HG02571 (cell line): ENCODE results near the gene ANKS1B.
"Not testable (repeated sequence)": the region's sequence is repeated elsewhere in the genome, so short reads cannot be mapped to it uniquely, and the experiment has no call there.

Experiments
- ATAC-seq: cut with Tn5 transposase; IDR thresholded peaks from one replicate; pipeline ENCODE4 v1.9.1; 2021; ENCODE audit warnings: mild to moderate bottlenecking, moderate library complexity; ENCODE audit not compliant: unreplicated experiment

The ANKS1B gene

DNA sequence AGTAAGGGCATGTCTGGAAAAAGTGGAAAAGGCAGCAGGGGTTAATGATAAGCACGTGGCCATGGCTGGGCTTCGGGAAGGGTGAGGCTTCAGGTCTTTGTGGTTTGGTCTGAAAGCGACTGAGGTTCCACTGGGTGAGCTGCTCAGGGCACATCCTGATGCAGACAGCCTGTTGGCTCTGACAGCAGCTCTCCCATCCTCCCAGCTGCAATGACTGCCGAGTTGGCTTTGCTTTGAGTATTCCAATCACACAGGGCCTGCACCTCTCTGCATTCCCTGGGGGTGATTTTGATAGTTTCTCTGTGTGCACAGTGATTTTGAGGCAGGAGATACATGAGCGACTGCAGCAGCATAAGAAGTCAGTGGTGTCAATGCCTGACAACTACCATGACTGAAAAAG is 948.9 kb downstream of the ANKS1B start:
- no peak for ATAC-seq

DNA sequence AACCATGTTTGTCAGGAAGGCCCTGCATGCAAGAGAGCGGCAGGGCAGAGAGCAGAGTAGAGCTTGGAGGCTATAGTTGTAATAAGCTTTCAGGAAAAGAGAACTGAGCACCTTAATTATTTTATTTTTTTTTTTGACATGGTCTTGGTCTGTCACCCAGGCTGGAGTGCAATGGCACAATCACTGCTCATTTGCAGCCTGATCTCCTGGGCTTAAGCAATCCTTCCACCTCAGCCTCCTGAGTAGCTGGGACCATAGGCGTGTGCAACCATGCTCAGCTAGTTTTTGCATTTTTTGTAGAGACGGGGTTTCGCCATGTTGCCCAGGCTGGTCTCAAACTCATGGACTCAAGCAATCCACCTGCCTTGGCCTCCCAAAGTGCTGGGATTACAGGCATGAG is 950.5 kb downstream of the ANKS1B start:
- ATAC-seq, result not testable (repeated sequence)

GRCh38 chr12:99029511-99030271 is 955.0 kb downstream of the ANKS1B start:
- no peak for ATAC-seq

- no peak for ATAC-seq
Measured at GRCh38 chr12:99027461-99027860, 957.3 kb downstream of the ANKS1B start.

DNA sequence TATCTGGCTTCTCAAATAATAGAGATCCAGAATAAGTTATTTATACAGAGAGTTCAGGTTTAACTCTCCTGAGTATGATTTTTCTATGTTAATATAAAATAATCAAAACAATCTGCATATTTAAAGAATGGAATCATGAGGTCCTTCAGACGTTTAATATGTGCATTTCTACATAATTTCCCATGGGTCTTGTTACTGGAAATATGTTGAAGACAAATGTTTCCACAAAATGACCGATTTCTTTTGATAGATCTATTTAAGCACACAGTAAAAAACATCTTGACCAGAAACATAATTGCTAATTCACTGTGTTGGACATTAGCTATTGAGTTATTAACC is 957.7 kb downstream of the ANKS1B start:
- ATAC-seq, result no peak

- no peak for ATAC-seq
Measured at GRCh38 chr12:99026332-99027054, 958.2 kb downstream of the ANKS1B start.

DNA sequence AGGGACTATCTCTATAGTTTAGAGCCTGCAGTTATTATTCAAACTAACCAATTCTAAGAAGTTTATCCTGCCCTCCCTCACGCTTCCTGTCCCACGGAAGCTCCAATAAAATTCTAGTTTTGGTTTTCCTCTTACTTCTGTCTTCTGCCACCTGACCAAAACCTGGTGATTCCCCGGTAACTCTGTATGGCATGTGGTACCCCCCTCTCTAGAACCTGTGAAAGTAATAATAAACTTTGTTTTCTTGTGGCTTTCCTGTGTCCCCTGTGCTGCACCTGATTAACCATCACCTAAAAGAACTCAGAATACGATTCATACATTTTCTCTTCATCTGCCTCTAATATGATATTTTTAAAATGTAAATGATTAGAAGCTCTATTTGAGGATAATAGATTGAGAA is 959.9 kb downstream of the ANKS1B start:
- no peak for ATAC-seq

GRCh38 chr12:99024191-99024590 is 960.5 kb downstream of the ANKS1B start:
- no peak for ATAC-seq

- ATAC-seq, result no peak
Measured at GRCh38 chr12:99020871-99021270, 963.9 kb downstream of the ANKS1B start.

DNA sequence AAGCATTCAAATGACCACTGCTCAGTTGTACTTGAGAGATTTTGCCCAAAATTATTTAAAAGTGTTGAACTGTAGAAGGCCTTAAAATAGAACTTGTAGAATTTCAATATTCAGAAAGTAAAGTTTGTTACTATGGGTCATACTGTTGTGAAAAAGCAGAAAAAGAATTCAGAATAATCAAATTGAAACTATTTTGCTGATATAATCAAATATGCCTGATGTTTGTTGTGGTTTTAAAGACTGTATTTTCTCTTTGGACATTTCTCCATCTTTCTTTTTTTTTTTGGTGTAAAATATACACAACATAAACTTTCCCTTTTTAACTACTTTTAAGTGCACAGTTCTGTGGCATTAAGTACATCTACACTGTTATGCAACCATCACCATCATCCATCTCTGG is 964.9 kb downstream of the ANKS1B start:
- no peak for ATAC-seq

DNA sequence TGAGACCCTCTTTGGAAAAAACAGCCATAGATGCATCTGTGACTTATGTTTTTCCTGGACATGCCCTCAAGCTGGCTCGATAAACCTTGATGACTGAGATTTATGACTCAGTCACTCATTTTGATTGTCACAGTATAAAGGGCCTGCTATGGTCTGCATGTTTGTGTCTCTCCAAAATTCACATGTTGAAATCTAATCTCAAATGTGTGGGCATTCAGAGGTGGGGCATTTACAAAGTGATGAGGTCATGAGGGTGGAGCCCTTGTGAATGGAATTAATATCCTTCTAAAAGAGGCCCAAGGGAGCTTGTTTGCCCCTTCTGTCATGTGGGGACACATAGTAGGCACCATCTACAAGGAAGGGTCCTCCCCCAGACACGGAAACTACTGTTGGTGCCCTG is 966.8 kb downstream of the ANKS1B start:
- no peak for ATAC-seq

- ATAC-seq, result no peak
Measured at GRCh38 chr12:99009654-99010296, 975.0 kb downstream of the ANKS1B start.

GRCh38 chr12:99005601-99006000 is 979.1 kb downstream of the ANKS1B start:
- ATAC-seq, result no peak

DNA sequence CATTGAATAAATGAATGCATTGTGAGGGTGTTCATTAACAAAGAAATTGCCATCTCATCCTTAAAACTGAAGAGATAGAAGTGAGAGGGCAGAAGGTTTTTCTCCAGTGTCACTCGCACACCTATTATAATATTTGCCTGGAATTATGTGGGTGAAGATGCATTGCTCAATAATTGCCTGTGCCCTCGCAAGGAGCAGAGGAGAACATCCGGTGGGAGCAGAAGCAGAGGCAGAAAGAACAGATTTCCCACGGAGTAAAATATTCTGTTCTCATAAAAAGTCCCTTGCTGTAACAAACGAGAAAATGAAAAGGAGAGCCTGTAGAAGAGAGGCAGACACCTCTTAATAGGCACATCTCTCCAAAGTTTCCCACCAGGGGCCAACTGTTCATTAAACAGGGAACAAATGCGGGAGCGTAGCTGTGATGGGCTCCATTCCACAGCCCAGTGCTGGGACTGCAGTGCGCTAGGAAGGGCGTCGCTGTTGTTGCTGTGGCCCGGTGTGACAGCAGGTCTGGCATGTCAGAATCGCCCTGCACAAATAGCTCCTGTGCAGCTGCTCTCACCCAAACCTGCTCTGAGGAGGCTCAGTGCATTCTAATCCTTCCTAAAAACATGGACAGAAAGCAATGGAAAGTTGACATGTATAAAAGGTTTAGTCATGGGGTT is 979.8 kb downstream of the ANKS1B start:
- ATAC-seq, result no peak

DNA sequence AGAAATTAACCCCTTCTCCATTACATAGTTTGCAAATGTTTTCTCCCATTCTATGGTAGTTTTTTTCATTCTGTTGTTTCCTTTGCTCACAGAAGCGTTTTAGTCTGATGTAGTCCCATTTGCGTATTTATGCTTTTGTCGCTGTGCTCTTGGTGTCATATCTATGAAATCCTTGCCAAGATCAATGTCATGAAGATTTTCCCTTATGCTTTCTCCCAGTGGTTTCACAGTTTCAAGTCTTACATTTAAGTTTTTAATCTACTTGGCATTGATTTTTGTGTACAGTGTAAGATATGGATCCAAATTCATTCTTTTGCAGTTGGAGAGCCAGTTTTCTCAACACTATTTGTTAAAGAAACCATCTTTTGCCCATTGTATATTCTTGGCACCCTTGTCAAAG is 982.0 kb downstream of the ANKS1B start:
- no peak for ATAC-seq

DNA sequence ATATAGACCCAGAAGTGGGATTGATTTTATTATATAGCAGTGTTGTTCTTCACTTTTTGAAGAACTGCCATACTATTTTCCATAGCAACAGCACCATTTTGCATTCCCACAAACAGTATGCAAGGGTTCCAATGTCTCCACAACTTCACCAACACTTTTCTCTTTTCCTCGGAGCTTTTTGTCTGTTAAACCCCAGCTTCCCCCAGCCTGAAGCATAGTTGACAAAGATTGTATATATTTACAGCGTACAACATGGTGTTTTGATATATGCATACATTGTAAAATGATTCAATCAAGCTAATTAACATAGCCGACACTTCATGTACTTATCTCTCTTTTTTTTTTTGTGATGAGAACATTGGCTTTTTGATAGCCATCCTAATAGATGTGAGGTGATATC is 982.6 kb downstream of the ANKS1B start:
- no peak for ATAC-seq

DNA sequence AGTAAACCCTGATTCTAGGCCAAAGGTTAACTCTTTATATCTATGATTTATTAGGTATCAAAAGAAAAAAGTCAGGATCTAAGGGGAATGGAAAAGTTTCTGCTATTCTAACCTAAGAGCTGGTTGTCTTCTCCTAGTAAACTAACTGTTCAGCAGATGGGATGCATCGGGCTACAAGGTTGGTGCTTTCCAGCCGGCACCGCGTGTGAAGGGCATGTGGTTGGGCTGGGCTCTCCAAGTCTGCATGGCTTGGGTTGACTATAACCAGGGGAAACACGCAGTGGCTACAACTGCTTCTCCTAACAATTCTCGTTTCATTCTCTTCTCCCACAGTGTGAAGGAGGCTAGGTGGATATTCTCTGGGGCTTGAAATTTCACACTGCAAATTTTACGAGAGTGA is 985.2 kb downstream of the ANKS1B start:
- no peak for ATAC-seq

DNA sequence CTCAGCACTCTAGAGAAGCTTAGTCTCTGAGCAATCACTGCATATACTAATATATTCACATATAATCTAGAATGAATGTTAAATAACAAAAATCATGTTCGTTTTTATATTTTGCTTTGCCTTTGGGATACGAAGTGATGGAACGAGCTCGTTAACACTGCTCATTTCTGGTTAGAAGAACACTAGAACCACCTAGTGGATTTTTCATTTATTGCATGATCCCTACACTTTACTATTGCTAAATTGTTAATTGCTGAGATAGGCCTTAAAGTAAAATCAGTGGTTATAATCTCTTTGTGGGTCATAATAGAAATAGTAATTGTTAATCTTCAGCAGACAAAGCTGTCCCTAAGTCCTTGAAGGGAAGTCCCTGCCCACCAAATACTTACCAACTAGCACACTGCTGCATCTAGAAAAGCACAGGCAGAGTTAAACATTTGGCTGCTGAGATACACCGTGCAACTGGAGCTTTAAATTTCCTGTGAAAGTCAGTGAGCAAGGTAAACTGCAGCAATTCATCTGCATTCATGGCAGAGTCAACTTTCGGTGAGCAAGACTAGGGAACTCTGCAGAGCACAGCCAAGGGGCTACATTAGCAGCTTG is 985.9 kb downstream of the ANKS1B start:
- peak; percentile 71 for ATAC-seq

- ATAC-seq, result no peak
Measured at GRCh38 chr12:98997899-98998298, 986.8 kb downstream of the ANKS1B start.

DNA sequence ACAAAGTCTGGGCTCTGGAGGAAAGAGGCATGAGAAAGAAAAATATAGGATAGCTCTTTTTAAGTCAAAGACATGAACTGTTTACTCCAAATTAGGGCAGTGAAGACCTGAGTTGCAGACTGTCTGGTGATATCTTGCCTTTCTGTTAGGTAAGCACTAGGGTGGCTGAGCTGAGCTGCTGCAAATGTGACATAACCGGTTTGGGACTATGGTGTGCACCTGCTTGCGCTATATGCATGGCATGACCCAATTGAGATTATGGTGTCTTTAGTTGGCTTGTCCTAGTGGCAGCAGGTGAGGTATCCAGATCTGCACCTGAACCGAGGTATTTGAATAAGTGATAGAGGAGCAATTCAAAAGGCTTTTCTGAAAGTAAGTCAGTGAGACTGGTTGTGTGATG is 994.1 kb downstream of the ANKS1B start:
- ATAC-seq, result no peak

DNA sequence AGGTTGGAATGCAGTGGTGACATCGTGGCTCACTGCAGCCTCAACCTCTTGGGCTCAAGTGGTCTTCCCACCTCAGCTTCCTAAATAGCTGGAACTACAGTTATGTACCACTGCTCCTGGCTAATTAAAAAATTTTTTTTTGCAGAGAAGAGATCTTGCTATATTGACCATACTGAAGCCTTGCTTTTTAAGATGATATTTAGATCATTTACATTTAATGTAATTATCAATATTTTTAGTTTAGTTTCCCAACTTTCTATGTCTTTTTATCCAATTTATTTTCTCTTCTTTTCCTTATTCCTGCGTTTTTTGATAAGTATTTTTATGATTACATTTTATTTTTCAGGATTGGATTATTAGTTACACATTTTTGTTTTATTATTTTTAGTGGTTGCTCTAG is 999.6 kb downstream of the ANKS1B start:
- no peak for ATAC-seq
